Liver (tissue), 9 donors: Measurements from ENCODE around the gene ALKBH5. TPM values are rescaled to one million over a fixed set of nuclear protein-coding genes. Genes with fewer than 3 reads are reported as not detected.

Experiments used
- DNase-seq: peaks from one replicate; pipeline ENCODE4 v3.0.0-alpha.2; 2017; ENCODE audit warnings: low spot score
- H3K27ac ChIP-seq, 2 donors: one replicate each; pipeline ENCODE4 v1.7.0; 2013; ENCODE audit warnings: inconsistent platforms in 2 of 2, low read length in 2 of 2, control low read depth in 1 of 2, low read depth in 1 of 2, mild to moderate bottlenecking in 1 of 2
- H3K27me3 ChIP-seq, 4 donors: one replicate each; pipeline versions ENCODE4 v1.6.1 to v1.7.0; 2013; ENCODE audit warnings: low read length in 3 of 4, inconsistent platforms in 1 of 4, mild to moderate bottlenecking in 1 of 4, moderate library complexity in 1 of 4; ENCODE audit not compliant: control insufficient read depth in 4 of 4, insufficient read depth in 4 of 4
- H3K36me3 ChIP-seq, 4 donors: one replicate each; pipeline versions ENCODE4 v1.6.1 to v1.7.0; 2013; ENCODE audit warnings: low read length in 3 of 4, mild to moderate bottlenecking in 3 of 4, low read depth in 1 of 4, moderate library complexity in 1 of 4; ENCODE audit not compliant: control insufficient read depth in 4 of 4, insufficient read depth in 3 of 4
- H3K4me1 ChIP-seq, 4 donors: one replicate each; pipeline versions ENCODE4 v1.6.1 to v1.7.0; 2013; ENCODE audit warnings: low read length in 3 of 4, mild to moderate bottlenecking in 3 of 4, moderate library complexity in 1 of 4; ENCODE audit not compliant: control insufficient read depth in 4 of 4, insufficient read depth in 4 of 4
- H3K4me3 ChIP-seq, 3 donors: one replicate each; pipeline versions ENCODE4 v1.6.1 to v1.7.0; 2013; ENCODE audit warnings: low read length in 3 of 3, control low read depth in 1 of 3, low read depth in 1 of 3, mild to moderate bottlenecking in 1 of 3
- H3K9ac ChIP-seq, 2 donors: one replicate each; pipeline ENCODE4 v1.7.0; 2013; ENCODE audit warnings: low read length in 2 of 2, mild to moderate bottlenecking in 2 of 2, moderate library complexity in 2 of 2, control low read depth in 1 of 2, low read depth in 1 of 2
- H3K9me3 ChIP-seq, 4 donors: one replicate each; pipeline versions ENCODE4 v1.6.1 to v1.7.0; 2013; ENCODE audit warnings: low read length in 3 of 4; ENCODE audit not compliant: control insufficient read depth in 4 of 4
- CTCF ChIP-seq: fragments of 150-350 bp; IDR thresholded peaks from 2 replicates; pipeline ENCODE4 v1.5.1; 2017; ENCODE audit warnings: improper control_type of control experiment, low read depth, low read length; ENCODE audit not compliant: missing input control
- EGR1 ChIP-seq, 2 donors: IDR thresholded peaks; 2 replicates each; pipeline ENCODE4 v1.6.1; 2016 to 2018; ENCODE audit warnings: antibody characterized with exemption in 2 of 2, low read depth in 2 of 2
- FOXA1 ChIP-seq: IDR thresholded peaks from 2 replicates; pipeline ENCODE4 v1.6.1; 2016; ENCODE audit warnings: antibody characterized with exemption
- FOXA2 ChIP-seq: IDR thresholded peaks from 2 replicates; pipeline ENCODE4 v1.6.1; 2016; ENCODE audit warnings: antibody characterized with exemption
- GABPA ChIP-seq, 2 donors: IDR thresholded peaks in 1 of 2; conservative IDR thresholded peaks in 1 of 2; 2 replicates each; pipeline ENCODE4 v1.6.1; 2016; ENCODE audit warnings: antibody characterized with exemption in 2 of 2, mild to moderate bottlenecking in 1 of 2, moderate library complexity in 1 of 2
- HNF4A ChIP-seq, 2 donors: conservative IDR thresholded peaks; 2 replicates each; pipeline ENCODE4 v1.6.1; 2016; ENCODE audit warnings: antibody characterized with exemption in 2 of 2, mild to moderate bottlenecking in 2 of 2
- HNF4G ChIP-seq: IDR thresholded peaks from 2 replicates; pipeline ENCODE4 v1.6.1; 2016; ENCODE audit warnings: antibody characterized with exemption
- NR2F2 ChIP-seq: IDR thresholded peaks from 2 replicates; pipeline ENCODE4 v1.6.1; 2016; ENCODE audit warnings: antibody characterized with exemption
- RAD21 ChIP-seq, 2 donors: IDR thresholded peaks; 2 replicates each; pipeline ENCODE4 v1.6.1; 2016; ENCODE audit warnings: antibody characterized with exemption in 2 of 2, mild to moderate bottlenecking in 2 of 2
- REST ChIP-seq: IDR thresholded peaks from 2 replicates; pipeline ENCODE4 v1.6.1; 2016; ENCODE audit warnings: antibody characterized with exemption, mild to moderate bottlenecking
- RXRA ChIP-seq, 2 donors: IDR thresholded peaks; 2 replicates each; pipeline ENCODE4 v1.6.1; 2017 to 2018; ENCODE audit warnings: antibody characterized with exemption in 2 of 2, mild to moderate bottlenecking in 1 of 2
- SP1 ChIP-seq: IDR thresholded peaks from 2 replicates; pipeline ENCODE4 v1.6.1; 2018; ENCODE audit warnings: antibody characterized with exemption, mild to moderate bottlenecking
- YY1 ChIP-seq: IDR thresholded peaks from 2 replicates; pipeline ENCODE4 v1.6.1; 2016; ENCODE audit warnings: antibody characterized with exemption, mild to moderate bottlenecking
- ZBTB33 ChIP-seq: IDR thresholded peaks from 2 replicates; pipeline ENCODE4 v1.6.1; 2016; ENCODE audit warnings: antibody characterized with exemption
- WGBS: extraction: QIAGEN DNeasy Blood & Tissue Kit; methylation state at CpG from one replicate; pipeline ENCODE4 v1.1.7; 2013; 5-methylcytosine and 5-hydroxymethylcytosine counted together
- polyA plus RNA-seq, 2 donors: library from polyadenylated mRNA; stranded (reverse) in 1 of 2; unstranded in 1 of 2; fragments of 200-250 nt in 1 of 2; fragments of >200 nt in 1 of 2; fragmentation: Nextera tagmentation in 1 of 2; extraction: Ambion mirVana in 1 of 2; gene quantifications; one replicate each; pipeline versions ENCODE4 v1.2.1 to v1.2.3, GENCODE V29; 2013 to 2015
- total RNA-seq, 2 donors: library from RNA; depleted of rRNA; stranded (reverse); fragments of >200 nt; gene quantifications; one replicate each; pipeline ENCODE4 v1.2.3, GENCODE V29; 2014
- donor health status: healthy.
- donor health status: healthy.
- donor health status: healthy.
- donor health status: healthy.
- donor health status: healthy.

ALKBH5 gene
- total and polyA plus RNA-seq, 4 donors: 30.5 to 67.8 (median 46.3) TPM

GRCh38 chr17:18177722-18178121 lies 5.9 kb upstream of the ALKBH5 start:
- no peaks in the 10 kb centered on the region for H3K9me3 ChIP-seq
- H3K9ac ChIP-seq: no peak overlapping the region
- H3K4me3 ChIP-seq: no peak overlapping the region
- no peaks in the 10 kb centered on the region for H3K27me3 ChIP-seq
- TF ChIP-seq SP1: no peak
- TF ChIP-seq FOXA1: no peak
- TF ChIP-seq GABPA (IDR thresholded peaks at IDR 0.05 in 1 of 2, conservative IDR thresholded peaks at IDR 0.05 in 1 of 2): no peak
- 96% methylated on average over 8 of the region's 8 CpGs for WGBS
- H3K27ac ChIP-seq: no peak overlapping the region
- no peaks in the 10 kb centered on the region for H3K36me3 ChIP-seq
- peaks cover 7 to 20% (median 12%) of the 10 kb centered on the region in 4 donors for H3K4me1 ChIP-seq
- no peak for DNase-seq

GRCh38 chr17:18179196-18179595 lies 4.4 kb upstream of the ALKBH5 start:
- no peaks in the 10 kb centered on the region for H3K27me3 ChIP-seq
- H3K36me3 ChIP-seq: no peaks in the 10 kb centered on the region
- TF ChIP-seq SP1 (no peak), REST (no peak), RXRA (IDR thresholded peaks at IDR 0.05) (no peak), ZBTB33 (no peak), FOXA2 (no peak), HNF4G (no peak), RAD21 (IDR thresholded peaks at IDR 0.05) (no peak), YY1 (no peak), CTCF (no peak), HNF4A (conservative IDR thresholded peaks at IDR 0.05) (no peak), EGR1 (IDR thresholded peaks at IDR 0.05; ENCODE audit: low read depth in 2 of 2) (no peak), NR2F2 (no peak), FOXA1 (no peak)
- H3K4me3 ChIP-seq: no peak overlapping the region
- H3K9me3 ChIP-seq: no peaks in the 10 kb centered on the region
- 93% methylated on average over 1 of the region's 1 CpG for WGBS
- no peak overlapping the region for H3K9ac ChIP-seq
- H3K27ac ChIP-seq: no peak overlapping the region
- no peak for DNase-seq
- H3K4me1 ChIP-seq: peaks cover 6 to 11% (median 8%) of the 10 kb centered on the region in 4 donors
